ENCODE measurements around the gene LIPE. TPM values are rescaled to one million over a fixed set of nuclear protein-coding genes. Genes with fewer than 3 reads are reported as not detected.

LIPE gene
- polyA plus RNA-seq, 3 donors: 8.2 to 11.4 (median 9.1) TPM

DNA sequence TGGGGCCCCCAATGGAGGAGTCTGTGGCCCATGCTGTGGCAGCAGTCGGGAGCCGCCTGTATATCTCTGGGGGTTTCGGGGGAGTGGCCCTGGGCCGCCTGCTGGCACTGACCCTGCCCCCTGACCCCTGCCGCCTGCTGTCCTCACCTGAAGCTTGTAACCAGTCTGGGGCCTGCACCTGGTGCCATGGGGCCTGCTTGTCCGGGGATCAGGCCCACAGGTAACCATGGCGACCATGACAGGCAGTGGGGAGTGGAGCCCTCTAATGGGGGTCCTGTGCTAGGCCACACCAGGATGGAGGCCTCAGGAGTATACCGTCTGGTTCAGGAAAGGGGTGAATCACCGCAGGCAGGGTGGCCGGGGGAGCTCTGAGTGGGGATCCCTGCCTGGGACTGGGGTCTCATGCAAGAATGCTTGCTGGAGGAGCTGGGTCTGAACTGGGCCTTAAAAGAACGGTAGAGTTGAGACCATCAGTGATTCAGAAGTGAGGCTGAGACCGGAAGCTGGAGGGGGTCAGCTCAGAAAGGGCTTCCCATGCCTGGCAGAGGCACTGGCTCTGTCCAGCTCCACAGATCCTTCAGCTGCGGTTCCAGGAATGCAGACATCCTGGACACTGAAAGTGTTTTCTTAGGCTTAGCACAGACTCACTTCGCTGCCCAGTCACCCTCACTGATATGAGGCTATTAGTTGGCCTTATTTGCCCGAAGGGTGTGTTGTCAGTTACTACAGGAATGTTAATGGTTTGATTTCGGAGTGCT, 66.2 kb downstream of the LIPE start:
- DNase-seq (ENCODE audit: low read depth in 3 of 3, low spot score in 2 of 3): no peak

DNA sequence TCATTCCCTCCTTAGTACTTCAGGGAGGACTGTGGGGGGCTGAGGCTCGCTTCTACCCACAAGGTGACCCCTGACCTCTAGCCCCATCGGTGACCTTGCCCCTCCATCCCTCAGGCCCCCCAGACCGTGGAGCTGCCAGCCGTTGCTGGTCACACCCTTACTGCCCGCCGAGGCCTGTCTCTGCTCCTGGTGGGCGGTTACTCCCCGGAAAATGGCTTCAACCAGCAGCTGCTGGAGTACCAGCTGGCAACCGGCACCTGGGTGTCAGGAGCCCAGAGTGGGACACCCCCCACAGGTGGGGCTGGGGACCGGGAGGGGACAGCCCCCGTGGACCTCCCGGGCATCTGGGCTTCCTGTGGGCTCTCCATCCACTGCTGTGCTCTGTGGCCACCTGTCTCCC, 69.9 kb downstream of the LIPE start:
- DNase-seq (ENCODE audit: low read depth in 3 of 3, low spot score in 2 of 3): no peak

DNA sequence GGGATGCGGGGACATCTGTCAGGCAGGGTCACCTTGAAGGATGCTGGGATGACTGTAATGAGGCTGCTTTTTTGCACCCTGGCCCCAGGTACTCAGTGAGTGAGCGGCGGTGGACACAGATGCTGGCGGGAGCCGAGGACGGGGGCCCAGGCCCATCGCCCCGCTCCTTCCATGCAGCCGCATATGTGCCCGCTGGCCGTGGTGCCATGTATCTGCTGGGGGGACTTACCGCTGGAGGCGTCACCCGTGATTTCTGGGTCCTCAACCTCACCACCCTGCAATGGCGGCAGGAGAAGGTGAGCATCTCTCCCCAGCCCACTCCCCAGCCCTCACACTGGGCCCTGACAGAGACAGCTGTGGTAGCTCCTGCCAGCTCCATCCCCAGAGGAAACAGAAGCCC, 70.5 kb downstream of the LIPE start:
- no peak for DNase-seq (ENCODE audit: low read depth in 3 of 3, low spot score in 2 of 3)

DNA sequence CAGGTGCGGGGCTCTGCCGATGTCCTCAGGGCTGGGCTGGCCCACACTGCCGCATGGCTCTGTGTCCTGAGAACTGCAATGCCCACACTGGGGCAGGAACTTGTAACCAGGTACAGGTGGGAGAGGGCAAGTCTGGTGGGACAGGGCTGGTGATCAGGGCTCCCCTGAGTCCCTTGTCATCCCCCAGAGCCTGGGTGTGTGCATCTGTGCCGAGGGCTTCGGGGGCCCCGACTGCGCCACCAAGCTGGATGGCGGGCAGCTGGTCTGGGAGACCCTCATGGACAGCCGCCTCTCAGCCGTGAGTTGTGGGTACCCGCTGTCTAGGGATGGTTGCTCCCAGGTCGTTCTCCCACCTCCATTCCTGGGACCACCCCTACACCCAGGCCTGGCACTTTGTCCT, 71.3 kb downstream of the LIPE start:
- no peak for DNase-seq (ENCODE audit: low read depth in 3 of 3, low spot score in 2 of 3)

DNA sequence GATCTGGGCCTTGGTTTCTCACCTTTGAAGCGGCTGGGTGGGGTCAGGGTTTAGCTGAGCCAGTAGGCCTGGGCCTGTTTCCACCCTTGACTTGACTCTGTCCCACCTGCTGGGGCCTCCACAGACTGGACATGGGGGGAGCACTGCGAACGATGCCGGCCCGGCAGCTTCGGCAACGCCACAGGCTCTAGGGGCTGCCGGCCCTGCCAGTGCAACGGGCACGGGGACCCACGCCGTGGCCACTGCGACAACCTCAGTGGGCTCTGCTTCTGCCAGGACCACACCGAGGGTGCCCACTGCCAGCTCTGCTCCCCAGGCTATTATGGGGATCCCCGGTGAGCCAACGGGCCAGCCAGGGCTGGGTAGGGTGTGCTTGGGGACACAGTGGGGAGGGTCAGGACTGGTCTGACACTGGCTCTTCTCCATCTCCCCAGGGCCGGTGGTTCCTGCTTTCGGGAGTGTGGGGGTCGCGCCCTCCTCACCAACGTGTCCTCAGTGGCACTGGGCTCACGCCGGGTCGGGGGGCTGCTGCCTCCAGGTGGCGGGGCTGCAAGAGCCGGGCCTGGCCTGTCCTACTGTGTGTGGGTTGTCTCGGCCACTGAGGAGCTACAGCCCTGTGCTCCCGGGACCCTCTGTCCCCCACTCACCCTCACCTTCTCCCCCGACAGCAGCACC, 73.7 kb downstream of the LIPE start:
- DNase-seq (ENCODE audit: low read depth in 3 of 3, low spot score in 2 of 3): no peak

DNA sequence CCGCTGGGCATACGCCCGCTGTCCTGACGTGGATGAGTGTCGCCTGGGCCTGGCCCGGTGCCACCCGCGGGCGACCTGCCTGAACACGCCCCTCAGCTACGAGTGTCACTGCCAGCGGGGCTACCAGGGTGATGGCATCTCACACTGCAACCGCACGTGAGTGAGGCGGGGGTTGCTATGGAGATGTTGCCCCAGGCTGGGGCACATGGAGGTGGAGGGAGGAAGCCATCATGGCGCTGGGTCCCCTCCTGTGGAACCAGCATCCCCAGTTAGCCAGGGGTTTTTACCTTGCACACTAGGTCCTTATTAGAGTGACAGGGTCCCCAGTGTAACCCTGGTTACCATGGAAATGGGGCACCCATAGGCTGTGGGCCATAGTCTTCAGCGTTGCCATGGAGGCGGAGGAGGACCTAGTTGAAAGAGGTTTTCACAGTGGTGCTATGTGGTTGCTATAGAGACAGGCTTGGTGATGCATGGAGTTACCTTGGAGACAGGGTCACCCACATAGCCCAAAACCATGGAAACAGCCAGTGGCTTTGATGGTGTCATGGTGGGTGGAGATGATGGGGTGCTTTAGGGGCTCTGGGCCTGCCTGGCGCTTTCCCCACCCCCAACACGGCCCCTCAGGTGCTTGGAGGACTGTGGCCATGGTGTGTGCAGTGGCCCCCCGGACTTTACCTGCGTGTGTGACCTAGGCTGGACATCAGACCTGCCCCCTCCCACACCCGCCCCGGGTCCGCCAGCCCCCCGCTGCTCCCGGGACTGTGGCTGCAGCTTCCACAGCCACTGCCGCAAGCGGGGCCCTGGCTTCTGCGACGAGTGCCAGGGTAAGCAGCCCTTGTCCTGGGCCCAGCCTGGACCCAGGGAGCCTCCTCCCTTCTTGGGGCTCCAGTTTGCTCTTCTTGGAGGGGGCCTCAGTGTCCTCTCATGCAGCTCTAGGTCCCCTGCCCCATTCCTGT, 74.6 kb downstream of the LIPE start:
- peak in 1 of 3 donors; percentile 4 for DNase-seq (ENCODE audit: low read depth in 3 of 3, low spot score in 2 of 3)

Other genes with a start within 250 kb of the LIPE start
- gene DEDD2, start 209.7 kb downstream of the LIPE start, polyA plus RNA-seq (ENCODE audit: insufficient read length in 3 of 3): 10 to 100 TPM; 21.8 to 25.7 (median 22.3) TPM
- gene ZNF526, start 207.1 kb downstream of the LIPE start, polyA plus RNA-seq (ENCODE audit: insufficient read length in 3 of 3): 1 to 10 TPM; 7.4 to 8.9 (median 8.3) TPM
- gene GSK3A, start 184.8 kb downstream of the LIPE start, polyA plus RNA-seq (ENCODE audit: insufficient read length in 3 of 3): 10 to 100 TPM; 67.9 to 72.6 (median 69.1) TPM
- 10 to 100 TPM; 50.1 to 63.8 (median 56.2) TPM for gene ERF, start 172.3 kb downstream of the LIPE start, polyA plus RNA-seq (ENCODE audit: insufficient read length in 3 of 3)
- 10 to 100 TPM; 34.0 to 42.0 (median 39.2) TPM for gene CIC, start 158.1 kb downstream of the LIPE start, polyA plus RNA-seq (ENCODE audit: insufficient read length in 3 of 3)
- gene PRR19, start 125.3 kb downstream of the LIPE start, polyA plus RNA-seq (ENCODE audit: insufficient read length in 3 of 3): 1 to 10 TPM in 2 of 3 donors, under 1 TPM in 1; 0.86 to 1.6 (median 1.3) TPM
- gene PAFAH1B3, start 124.8 kb downstream of the LIPE start, polyA plus RNA-seq (ENCODE audit: insufficient read length in 3 of 3): 10 to 100 TPM; 77.1 to 83.4 (median 80.5) TPM
- under 1 TPM; 0.61 to 0.97 (median 0.72) TPM for gene TMEM145, start 114.1 kb downstream of the LIPE start, polyA plus RNA-seq (ENCODE audit: insufficient read length in 3 of 3)
- gene MEGF8, start 101.8 kb downstream of the LIPE start, polyA plus RNA-seq (ENCODE audit: insufficient read length in 3 of 3): 10 to 100 TPM; 36.3 to 37.9 (median 36.7) TPM
- gene CNFN, start 37.1 kb downstream of the LIPE start, polyA plus RNA-seq (ENCODE audit: insufficient read length in 3 of 3): 1 to 10 TPM in 1 of 3 donors, under 1 TPM in 2; 0.94 to 1.4 (median 0.96) TPM
- under 1 TPM in 2 of 3 donors, not detected in 1; 0.17 to 0.23 TPM for gene CXCL17, start 15.6 kb upstream of the LIPE start, polyA plus RNA-seq (ENCODE audit: insufficient read length in 3 of 3)
- gene CEACAM1, start 101.1 kb upstream of the LIPE start, polyA plus RNA-seq (ENCODE audit: insufficient read length in 3 of 3): 1 to 10 TPM; 8.8 to 10.0 (median 9.7) TPM
- under 1 TPM in 1 of 3 donors, not detected in 2; 0.21 TPM for gene CEACAM8, start 167.5 kb upstream of the LIPE start, polyA plus RNA-seq (ENCODE audit: insufficient read length in 3 of 3)

Data from right renal cortex interstitium (tissue), 3 donors.